DND-41 (cell line): Measurements from ENCODE around the gene ZFYVE16.

Experiments used
- ATAC-seq: fragments of 200-7000 bp; cut with Tn5 transposase; 3 replicates; pipeline ENCODE4 v1.9.1; 2021; ENCODE audit warnings: low read depth; ENCODE audit not compliant: insufficient read depth
- DNase-seq: peaks from one replicate; pipeline ENCODE4 v3.0.0-alpha.2; 2020
- H2AFZ ChIP-seq: 2 replicates; pipeline ENCODE4 v1.6.0; 2012; ENCODE audit warnings: low read depth, low read length
- H3K27ac ChIP-seq: 2 replicates; pipeline ENCODE4 v1.5.1; 2012; ENCODE audit warnings: low read length, inconsistent platforms
- H3K27me3 ChIP-seq: fragments of 200-600 bp; sonication (generic); 2 replicates; pipeline ENCODE4 v1.6.0; 2012; ENCODE audit warnings: low read length, mild to moderate bottlenecking, inconsistent platforms; ENCODE audit not compliant: insufficient read depth, poor library complexity
- H3K36me3 ChIP-seq: 2 replicates; pipeline ENCODE4 v1.5.1; 2012; ENCODE audit warnings: low read length, inconsistent platforms; ENCODE audit not compliant: insufficient read depth
- H3K4me1 ChIP-seq: 2 replicates; pipeline ENCODE4 v1.5.1; 2012; ENCODE audit warnings: mild to moderate bottlenecking, low read length; ENCODE audit not compliant: insufficient read depth
- H3K4me2 ChIP-seq: 2 replicates; pipeline ENCODE4 v1.6.0; 2012; ENCODE audit warnings: mild to moderate bottlenecking, moderate library complexity, low read length, inconsistent platforms; ENCODE audit not compliant: insufficient read depth
- H3K4me3 ChIP-seq, 2 experiments: fragments of 200-600 bp in 1 of 2; shearing (Covaris generic) in 1 of 2; 2 replicates each; pipeline ENCODE4 v1.5.1; 2012 to 2016; ENCODE audit warnings: inconsistent platforms in 2 of 2, low read length in 2 of 2, mild to moderate bottlenecking in 2 of 2, low read depth in 1 of 2, moderate library complexity in 1 of 2
- H3K79me2 ChIP-seq: 2 replicates; pipeline ENCODE4 v1.6.0; 2012; ENCODE audit warnings: low read length, inconsistent platforms; ENCODE audit not compliant: insufficient read depth
- H3K9ac ChIP-seq: 2 replicates; pipeline ENCODE4 v1.6.0; 2012; ENCODE audit warnings: low read depth, mild to moderate bottlenecking, inconsistent platforms, low read length, moderate library complexity
- H3K9me3 ChIP-seq: 2 replicates; pipeline ENCODE4 v1.5.1; 2012; ENCODE audit warnings: low read length, moderate library complexity, mild to moderate bottlenecking, inconsistent platforms; ENCODE audit not compliant: insufficient read depth, severe bottlenecking
- H4K20me1 ChIP-seq: 2 replicates; pipeline ENCODE4 v1.6.0; 2012; ENCODE audit warnings: low read length; ENCODE audit not compliant: insufficient read depth
- EZH2 ChIP-seq: IDR thresholded peaks from 3 replicates; pipeline ENCODE4 v1.6.1; 2012; ENCODE audit warnings: borderline replicate concordance, low read depth, mild to moderate bottlenecking, moderate library complexity, low read length, inconsistent platforms; ENCODE audit not compliant: severe bottlenecking
- TF ChIP-seq, protein P1 (sequence below): IDR thresholded peaks from 2 replicates; pipeline ENCODE4 v1.5.1; 2012; ENCODE audit warnings: borderline replicate concordance, low read length, moderate library complexity, mild to moderate bottlenecking; ENCODE audit not compliant: poor library complexity, severe bottlenecking; ENCODE audit errors: extremely low read depth

The ZFYVE16 gene

GRCh38 chr5:80374188-80374587 lies 33.7 kb upstream of the ZFYVE16 start:
- H3K36me3 ChIP-seq = no peaks in the 10 kb centered on the region
- no peak overlapping the region for H3K4me3 ChIP-seq
- no peaks in the 10 kb centered on the region for H4K20me1 ChIP-seq
- no peak overlapping the region for H3K4me2 ChIP-seq
- no peak overlapping the region for H3K27ac ChIP-seq
- no peaks in the 10 kb centered on the region for H3K27me3 ChIP-seq
- H3K79me2 ChIP-seq = no peaks in the 10 kb centered on the region
- DNase-seq = no peak
- H3K4me1 ChIP-seq = no peaks in the 10 kb centered on the region
- ATAC-seq = no peak
- no peak for TF ChIP-seq EZH2
- no peak overlapping the region for H2AFZ ChIP-seq
- H3K9ac ChIP-seq = no peak overlapping the region
- no peaks in the 10 kb centered on the region for H3K9me3 ChIP-seq

DNA sequence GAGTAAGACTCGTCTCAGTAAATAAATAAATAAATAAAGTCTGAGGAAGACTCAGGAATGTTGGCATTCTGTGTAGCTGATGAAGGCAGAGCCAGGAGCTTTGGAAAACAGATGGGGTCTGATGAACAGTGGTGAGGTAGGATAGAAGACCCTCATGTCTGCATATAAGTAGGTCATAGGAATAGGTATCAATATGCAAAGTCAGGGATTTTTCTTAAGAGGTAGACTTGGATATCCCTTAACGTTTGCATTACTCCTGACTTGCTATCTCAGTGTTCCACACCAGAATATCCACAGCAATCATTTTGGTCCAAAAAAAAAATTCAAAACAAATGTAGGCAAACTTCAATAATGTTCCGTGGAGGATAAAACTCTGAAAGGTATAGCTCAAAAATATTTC lies 31.3 kb upstream of the ZFYVE16 start:
- H3K4me2 ChIP-seq = no peak overlapping the region
- ATAC-seq (no peak), DNase-seq (no peak)
- no peaks in the 10 kb centered on the region for H3K4me1 ChIP-seq
- H3K27ac ChIP-seq = no peak overlapping the region
- no peaks in the 10 kb centered on the region for H3K36me3 ChIP-seq
- no peak overlapping the region for H3K4me3 ChIP-seq
- TF ChIP-seq, protein P1, sequence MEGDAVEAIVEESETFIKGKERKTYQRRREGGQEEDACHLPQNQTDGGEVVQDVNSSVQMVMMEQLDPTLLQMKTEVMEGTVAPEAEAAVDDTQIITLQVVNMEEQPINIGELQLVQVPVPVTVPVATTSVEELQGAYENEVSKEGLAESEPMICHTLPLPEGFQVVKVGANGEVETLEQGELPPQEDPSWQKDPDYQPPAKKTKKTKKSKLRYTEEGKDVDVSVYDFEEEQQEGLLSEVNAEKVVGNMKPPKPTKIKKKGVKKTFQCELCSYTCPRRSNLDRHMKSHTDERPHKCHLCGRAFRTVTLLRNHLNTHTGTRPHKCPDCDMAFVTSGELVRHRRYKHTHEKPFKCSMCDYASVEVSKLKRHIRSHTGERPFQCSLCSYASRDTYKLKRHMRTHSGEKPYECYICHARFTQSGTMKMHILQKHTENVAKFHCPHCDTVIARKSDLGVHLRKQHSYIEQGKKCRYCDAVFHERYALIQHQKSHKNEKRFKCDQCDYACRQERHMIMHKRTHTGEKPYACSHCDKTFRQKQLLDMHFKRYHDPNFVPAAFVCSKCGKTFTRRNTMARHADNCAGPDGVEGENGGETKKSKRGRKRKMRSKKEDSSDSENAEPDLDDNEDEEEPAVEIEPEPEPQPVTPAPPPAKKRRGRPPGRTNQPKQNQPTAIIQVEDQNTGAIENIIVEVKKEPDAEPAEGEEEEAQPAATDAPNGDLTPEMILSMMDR = no peak
- no peak for TF ChIP-seq EZH2
- H3K9me3 ChIP-seq = no peaks in the 10 kb centered on the region
- H4K20me1 ChIP-seq = no peaks in the 10 kb centered on the region
- no peak overlapping the region for H2AFZ ChIP-seq
- H3K27me3 ChIP-seq = no peaks in the 10 kb centered on the region
- H3K79me2 ChIP-seq = no peaks in the 10 kb centered on the region
- H3K9ac ChIP-seq = no peak overlapping the region

DNA sequence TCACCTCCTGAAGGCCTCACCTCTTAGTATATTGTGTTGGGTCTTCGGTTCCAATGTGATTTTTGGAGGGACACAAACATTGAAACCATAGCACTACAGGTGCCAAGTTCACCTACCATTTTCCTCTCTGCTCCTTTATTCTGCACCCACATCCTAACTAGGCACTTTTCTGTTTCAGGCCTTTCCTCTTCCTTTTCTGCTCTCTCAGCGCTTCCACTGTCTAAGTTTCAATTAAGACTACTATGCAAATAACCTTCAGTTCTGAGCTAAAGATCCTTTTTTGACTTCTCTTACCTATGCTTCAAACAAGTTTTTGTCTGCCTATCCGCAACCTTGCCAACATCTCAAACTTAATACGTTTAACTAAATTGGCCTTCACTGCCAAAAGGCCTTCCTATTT lies 25.4 kb upstream of the ZFYVE16 start:
- H3K79me2 ChIP-seq = no peaks in the 10 kb centered on the region
- H2AFZ ChIP-seq = no peak overlapping the region
- H3K9me3 ChIP-seq = no peaks in the 10 kb centered on the region
- H3K27ac ChIP-seq = no peak overlapping the region
- no peaks in the 10 kb centered on the region for H3K27me3 ChIP-seq
- TF ChIP-seq, protein P1 = no peak
- no peak for TF ChIP-seq EZH2
- no peak overlapping the region for H3K9ac ChIP-seq
- DNase-seq = no peak
- no peaks in the 10 kb centered on the region for H4K20me1 ChIP-seq
- no peaks in the 10 kb centered on the region for H3K4me1 ChIP-seq
- no peak overlapping the region for H3K4me2 ChIP-seq
- no peaks in the 10 kb centered on the region for H3K36me3 ChIP-seq
- no peak for ATAC-seq
- no peak overlapping the region for H3K4me3 ChIP-seq

GRCh38 chr5:80387063-80387768 lies 20.6 kb upstream of the ZFYVE16 start:
- TF ChIP-seq, protein P1 = no peak
- TF ChIP-seq EZH2 = no peak
- Histone ChIP-seq H4K20me1 (no peaks in the 10 kb centered on the region), H3K9me3 (no peaks in the 10 kb centered on the region), H3K27me3 (no peaks in the 10 kb centered on the region), H3K36me3 (no peaks in the 10 kb centered on the region), H2AFZ (no peak overlapping the region), H3K27ac (no peak overlapping the region), H3K4me2 (no peak overlapping the region), H3K4me3 (no peak overlapping the region), H3K79me2 (no peaks in the 10 kb centered on the region), H3K4me1 (no peaks in the 10 kb centered on the region), H3K9ac (no peak overlapping the region)
- ATAC-seq (no peak), DNase-seq (no peak)
